ENCODE results near the gene SLC15A4.

Gene SLC15A4

GRCh38 chr12:128861226-128862016 lies 37.7 kb upstream of the SLC15A4 start:
- Histone ChIP-seq H2AFZ (ENCODE audit: low read length) (no peak overlapping the region), H3K4me2 (ENCODE audit: low read depth, low read length, poor library complexity, severe bottlenecking) (no peak overlapping the region), H3K79me2 (ENCODE audit: insufficient read depth, low read length) (no peaks in the 10 kb centered on the region), H4K20me1 (ENCODE audit: insufficient read depth, low read length, poor library complexity, severe bottlenecking) (no peaks in the 10 kb centered on the region), H3K36me3 (ENCODE audit: insufficient read depth, low read length) (no peaks in the 10 kb centered on the region), H3K4me3 (ENCODE audit: low read length, poor library complexity, severe bottlenecking) (no peak overlapping the region), H3F3A (ENCODE audit: low read depth) (no peaks in the 10 kb centered on the region), H3K4me1 (ENCODE audit: insufficient read depth, low read length, poor library complexity, severe bottlenecking) (peaks cover 10% of the 10 kb centered on the region), H3K27me3 (ENCODE audit: insufficient read depth, low read length, poor library complexity, severe bottlenecking) (no peaks in the 10 kb centered on the region), H3K9me3 (ENCODE audit: insufficient read depth, low read depth, low read length) (no peaks in the 10 kb centered on the region), H3K9me2 (replicated peaks; ENCODE audit: low read depth, low read length) (no peaks in the 10 kb centered on the region), H3K9ac (ENCODE audit: low read depth, low read length, poor library complexity, severe bottlenecking) (no peak overlapping the region)
- no peak for TF ChIP-seq EZH2phosphoT487 (IDR thresholded peaks at IDR 0.05; ENCODE audit: borderline replicate concordance)
- TF ChIP-seq, protein P1, sequence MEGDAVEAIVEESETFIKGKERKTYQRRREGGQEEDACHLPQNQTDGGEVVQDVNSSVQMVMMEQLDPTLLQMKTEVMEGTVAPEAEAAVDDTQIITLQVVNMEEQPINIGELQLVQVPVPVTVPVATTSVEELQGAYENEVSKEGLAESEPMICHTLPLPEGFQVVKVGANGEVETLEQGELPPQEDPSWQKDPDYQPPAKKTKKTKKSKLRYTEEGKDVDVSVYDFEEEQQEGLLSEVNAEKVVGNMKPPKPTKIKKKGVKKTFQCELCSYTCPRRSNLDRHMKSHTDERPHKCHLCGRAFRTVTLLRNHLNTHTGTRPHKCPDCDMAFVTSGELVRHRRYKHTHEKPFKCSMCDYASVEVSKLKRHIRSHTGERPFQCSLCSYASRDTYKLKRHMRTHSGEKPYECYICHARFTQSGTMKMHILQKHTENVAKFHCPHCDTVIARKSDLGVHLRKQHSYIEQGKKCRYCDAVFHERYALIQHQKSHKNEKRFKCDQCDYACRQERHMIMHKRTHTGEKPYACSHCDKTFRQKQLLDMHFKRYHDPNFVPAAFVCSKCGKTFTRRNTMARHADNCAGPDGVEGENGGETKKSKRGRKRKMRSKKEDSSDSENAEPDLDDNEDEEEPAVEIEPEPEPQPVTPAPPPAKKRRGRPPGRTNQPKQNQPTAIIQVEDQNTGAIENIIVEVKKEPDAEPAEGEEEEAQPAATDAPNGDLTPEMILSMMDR (conservative IDR thresholded peaks at IDR 0.05; ENCODE audit: low read length), result no peak

- TF ChIP-seq EZH2phosphoT487 (IDR thresholded peaks at IDR 0.05; ENCODE audit: borderline replicate concordance), result no peak
- TF ChIP-seq, protein P1 (conservative IDR thresholded peaks at IDR 0.05; ENCODE audit: low read length), result no peak
- H3K4me2 ChIP-seq (ENCODE audit: low read depth, low read length, poor library complexity, severe bottlenecking), result no peak overlapping the region
- no peaks in the 10 kb centered on the region for H3K9me2 ChIP-seq (replicated peaks; ENCODE audit: low read depth, low read length)
- peaks cover 10% of the 10 kb centered on the region for H3K4me1 ChIP-seq (ENCODE audit: insufficient read depth, low read length, poor library complexity, severe bottlenecking)
- H2AFZ ChIP-seq (ENCODE audit: low read length), result no peak overlapping the region
- H3K36me3 ChIP-seq (ENCODE audit: insufficient read depth, low read length), result no peaks in the 10 kb centered on the region
- H3K4me3 ChIP-seq (ENCODE audit: low read length, poor library complexity, severe bottlenecking), result no peak overlapping the region
- H3K27me3 ChIP-seq (ENCODE audit: insufficient read depth, low read length, poor library complexity, severe bottlenecking), result no peaks in the 10 kb centered on the region
- H3K9ac ChIP-seq (ENCODE audit: low read depth, low read length, poor library complexity, severe bottlenecking), result no peak overlapping the region
- H3F3A ChIP-seq (ENCODE audit: low read depth), result no peaks in the 10 kb centered on the region
- no peaks in the 10 kb centered on the region for H3K9me3 ChIP-seq (ENCODE audit: insufficient read depth, low read depth, low read length)
- no peaks in the 10 kb centered on the region for H3K79me2 ChIP-seq (ENCODE audit: insufficient read depth, low read length)
- no peaks in the 10 kb centered on the region for H4K20me1 ChIP-seq (ENCODE audit: insufficient read depth, low read length, poor library complexity, severe bottlenecking)
These were observed 35.6 kb upstream of the SLC15A4 start for GRCh38 chr12:128859311-128859710.

DNA sequence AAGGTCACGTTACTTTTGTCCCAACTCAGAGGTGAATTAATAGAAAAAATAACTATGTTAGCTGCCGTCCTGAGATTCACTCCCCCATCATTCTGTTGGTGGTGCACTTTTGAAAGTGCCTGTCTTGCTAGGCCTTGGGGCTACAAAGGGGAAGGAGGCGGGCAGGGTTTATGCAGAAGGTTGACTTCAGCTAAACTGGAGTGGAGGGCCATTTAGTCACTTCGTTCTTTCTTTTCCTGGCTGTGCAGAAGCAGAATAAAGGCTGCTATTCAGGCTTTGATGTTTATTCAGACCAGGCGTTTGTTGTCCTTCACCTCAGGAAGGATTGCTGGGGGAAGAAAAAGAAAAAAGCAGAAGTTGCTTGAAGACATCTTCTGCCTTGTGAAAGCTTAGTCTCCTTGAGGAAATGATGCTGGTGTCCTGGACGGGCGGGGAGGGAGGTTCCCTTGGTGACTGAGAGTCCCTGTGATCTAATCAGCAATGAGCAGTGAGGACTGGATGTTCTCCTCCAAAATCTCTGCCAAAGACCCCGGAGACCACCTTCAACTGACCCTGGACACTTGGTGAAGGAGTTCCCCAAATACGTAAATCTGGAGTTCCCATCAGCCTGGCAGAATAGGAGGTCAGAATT lies 33.5 kb upstream of the SLC15A4 start:
- Histone ChIP-seq H3K4me3 (ENCODE audit: low read length, poor library complexity, severe bottlenecking) (no peak overlapping the region), H3K9ac (ENCODE audit: low read depth, low read length, poor library complexity, severe bottlenecking) (no peak overlapping the region), H3K4me2 (ENCODE audit: low read depth, low read length, poor library complexity, severe bottlenecking) (no peak overlapping the region), H3K27me3 (ENCODE audit: insufficient read depth, low read length, poor library complexity, severe bottlenecking) (no peaks in the 10 kb centered on the region), H3K9me2 (replicated peaks; ENCODE audit: low read depth, low read length) (no peaks in the 10 kb centered on the region), H3K9me3 (ENCODE audit: insufficient read depth, low read depth, low read length) (no peaks in the 10 kb centered on the region), H3F3A (ENCODE audit: low read depth) (no peaks in the 10 kb centered on the region), H3K36me3 (ENCODE audit: insufficient read depth, low read length) (no peaks in the 10 kb centered on the region), H2AFZ (ENCODE audit: low read length) (no peak overlapping the region), H4K20me1 (ENCODE audit: insufficient read depth, low read length, poor library complexity, severe bottlenecking) (no peaks in the 10 kb centered on the region), H3K4me1 (ENCODE audit: insufficient read depth, low read length, poor library complexity, severe bottlenecking) (peaks cover 10% of the 10 kb centered on the region), H3K79me2 (ENCODE audit: insufficient read depth, low read length) (no peaks in the 10 kb centered on the region)
- TF ChIP-seq EZH2phosphoT487 (IDR thresholded peaks at IDR 0.05; ENCODE audit: borderline replicate concordance), result no peak
- TF ChIP-seq, protein P1 (conservative IDR thresholded peaks at IDR 0.05; ENCODE audit: low read length), result no peak
